Measurements from ENCODE around the gene DSTYK.

GRCh38 chr1:205182930-205183329, 28.6 kb downstream of the DSTYK start:
- TF ChIP-seq CTCF (IDR thresholded peaks at IDR 0.05) (no peak), POLR2A (IDR thresholded peaks at IDR 0.05) (no peak)
